ENCODE data around the gene SNCB.

- TF ChIP-seq EZH2 (IDR thresholded peaks at IDR 0.05; ENCODE audit: insufficient read depth, poor library complexity, severe bottlenecking) (no peak), EZH2phosphoT487 (IDR thresholded peaks at IDR 0.05; ENCODE audit: insufficient read depth, low read depth) (no peak)
Observed at GRCh38 chr5:176609724-176610434, 20.5 kb downstream of the SNCB start, which contains the start of gene GPRIN1.

Data from GM23248 (cell line).